K562 (cell line): ENCODE results near the gene MIDN. TPM values are rescaled to one million over a fixed set of nuclear protein-coding genes. Genes with fewer than 3 reads are reported as not detected.
A peak's percentile ranks its signal among the peaks of the same experiment; 100 is the strongest.

Source experiments
- BRD4 ChIP-seq: fragments of 200-600 bp; sonication (generic); IDR thresholded peaks from 2 replicates; pipeline ENCODE4 v1.6.1; 2017; ENCODE audit warnings: inconsistent platforms
- CHAMP1 ChIP-seq: fragments of 450-650 bp; IDR thresholded peaks from 2 replicates; pipeline ENCODE4 v1.6.1; 2016; ENCODE audit warnings: mild to moderate bottlenecking
- GATA2 ChIP-seq: sonication (generic); formaldehyde crosslinking; IDR thresholded peaks from 2 replicates; pipeline ENCODE4 v1.4.0; 2020; ENCODE audit warnings: mild to moderate bottlenecking, missing genetic modification reagents
- GTF2E2 ChIP-seq: fragments of 200-800 bp; sonication (Bioruptor generic); IDR thresholded peaks from 2 replicates; pipeline ENCODE4 v1.6.1; 2016; ENCODE audit warnings: missing genetic modification characterization, missing compliant biosample characterization
- HMBOX1 ChIP-seq: sonication (generic); IDR thresholded peaks from 2 replicates; pipeline ENCODE4 v1.6.1; 2016
- HSF4 ChIP-seq: fragments of 250-450 bp; sonication (Bioruptor Pico); IDR thresholded peaks from 2 replicates; pipeline ENCODE4 v2.1.2; 2022; ENCODE audit warnings: mild to moderate bottlenecking, moderate library complexity, borderline replicate concordance
- MTA3 ChIP-seq: fragments of 450-650 bp; formaldehyde crosslinking; IDR thresholded peaks from 2 replicates; pipeline ENCODE4 v1.6.1; 2017; ENCODE audit warnings: mild to moderate bottlenecking, borderline replicate concordance
- POLR3G ChIP-seq: IDR thresholded peaks from 2 replicates; pipeline ENCODE4 v1.6.1; 2011; ENCODE audit not compliant: insufficient read length, insufficient replicate concordance; ENCODE audit errors: extremely low read depth
- SLC30A9 ChIP-seq: fragments of 250-450 bp; sonication (Bioruptor Pico); IDR thresholded peaks from 2 replicates; pipeline ENCODE4 v1.8.0; 2022; ENCODE audit warnings: mild to moderate bottlenecking, moderate library complexity
- TAF15 ChIP-seq: fragments of 200-400 bp; formaldehyde crosslinking; IDR thresholded peaks from 2 replicates; pipeline ENCODE4 v1.6.1; 2017; ENCODE audit warnings: mild to moderate bottlenecking, low read depth, low read length, moderate library complexity
- TFE3 ChIP-seq: fragments of 450-650 bp; formaldehyde crosslinking; IDR thresholded peaks from 2 replicates; pipeline ENCODE4 v1.4.0; 2020; ENCODE audit warnings: mild to moderate bottlenecking, mixed read lengths
- ZNF318 ChIP-seq, 2 experiments: fragments of 450-650 bp; IDR thresholded peaks; 2 replicates each; pipeline ENCODE4 v1.6.1; 2016; ENCODE audit warnings: mild to moderate bottlenecking in 2 of 2, borderline replicate concordance in 1 of 2, low read depth in 1 of 2, moderate library complexity in 1 of 2
- polyA plus RNA-seq, 8 experiments: library from polyadenylated mRNA; depleted of rRNA in 4 of 8; stranded (reverse) in 5 of 8; unstranded in 3 of 8; fragments of >200 nt; fragmentation: Nextera tagmentation in 2 of 8; fragmentation: Illumina TruSeq in 1 of 8; extraction: Ambion mirVana in 2 of 8; extraction: Trizol in 1 of 8; gene quantifications; 2 replicates each; pipeline versions ENCODE4 v1.2.1 to v1.2.3, GENCODE V29; 2011 to 2014; ENCODE audit warnings: inconsistent platforms in 1 of 8, missing spikeins in 1 of 8
- total RNA-seq, 7 experiments: library from RNA; depleted of rRNA in 6 of 7; stranded (reverse); fragments of >200 nt in 6 of 7; fragmentation: Illumina TruSeq in 2 of 7; extraction: Trizol in 2 of 7; gene quantifications; 2 replicates each; pipeline versions ENCODE4 v1.2.1 to v1.2.3, GENCODE V29; 2011 to 2021; ENCODE audit warnings: low replicate concordance in 1 of 7

MIDN gene
- total and polyA plus RNA-seq, 9 of the 15 experiments (the other 6 are each of a cell fraction or from before 2014, with no cell fraction given), result 0.17 to 120 (median 10.1) TPM

GRCh38 chr19:1205114-1206099 is 43.0 kb upstream of the MIDN start, which contains the start of gene STK11 (continued):
- TF ChIP-seq GTF2E2 (peak; percentile 37; the same call in 1 of the 2 replicates), BRD4 (no peak), GATA2 (CRISPR knock-in tag) (no peak), TFE3 (CRISPR knock-in tag) (no peak; the same call in none of the 2 replicates), CHAMP1 (no peak), HMBOX1 (no peak), ZNF318 (IDR thresholded peaks at IDR 0.05; ENCODE audit: borderline replicate concordance in 1 of 2, low read depth in 1 of 2) (no peak), HSF4 (CRISPR knock-in tag) (peak; percentile 55; the same call in 1 of the 2 replicates), POLR3G (no peak), MTA3 (peak; percentile 26; the same call in 1 of the 2 replicates), TAF15 (no peak), SLC30A9 (CRISPR knock-in tag) (no peak)
